ENCODE results near the gene GSDMA. TPM values are rescaled to one million over a fixed set of nuclear protein-coding genes. Genes with fewer than 3 reads are reported as not detected.

Gene GSDMA
- total RNA-seq, 1 experiment from 2014 or later = 0.55 TPM

- Histone ChIP-seq H3K36me3 (ENCODE audit: low read depth) (no peaks in the 10 kb centered on the region), H3K27me3 (ENCODE audit: insufficient read depth, low read depth) (no peaks in the 10 kb centered on the region), H4K20me1 (ENCODE audit: insufficient read depth) (no peaks in the 10 kb centered on the region), H3K79me2 (ENCODE audit: low read depth) (no peaks in the 10 kb centered on the region), H3K9me2 (ENCODE audit: insufficient read depth) (no peaks in the 10 kb centered on the region), H3F3A (ENCODE audit: insufficient read depth, low read depth) (peaks cover 4% of the 10 kb centered on the region; the same call in 1 of the 2 replicates), H3K27ac (no peak overlapping the region), H3K4me3 (no peak overlapping the region), H3K9me3 (ENCODE audit: insufficient read depth, low read depth) (no peaks in the 10 kb centered on the region), H2AFZ (no peak overlapping the region), H3K4me1 (replicated peaks; ENCODE audit: insufficient read depth) (no peaks in the 10 kb centered on the region), H3K4me2 (no peak overlapping the region)
- no peak for TF ChIP-seq EZH2 (IDR thresholded peaks at IDR 0.05; ENCODE audit: low read depth)
- TF ChIP-seq, protein P1, sequence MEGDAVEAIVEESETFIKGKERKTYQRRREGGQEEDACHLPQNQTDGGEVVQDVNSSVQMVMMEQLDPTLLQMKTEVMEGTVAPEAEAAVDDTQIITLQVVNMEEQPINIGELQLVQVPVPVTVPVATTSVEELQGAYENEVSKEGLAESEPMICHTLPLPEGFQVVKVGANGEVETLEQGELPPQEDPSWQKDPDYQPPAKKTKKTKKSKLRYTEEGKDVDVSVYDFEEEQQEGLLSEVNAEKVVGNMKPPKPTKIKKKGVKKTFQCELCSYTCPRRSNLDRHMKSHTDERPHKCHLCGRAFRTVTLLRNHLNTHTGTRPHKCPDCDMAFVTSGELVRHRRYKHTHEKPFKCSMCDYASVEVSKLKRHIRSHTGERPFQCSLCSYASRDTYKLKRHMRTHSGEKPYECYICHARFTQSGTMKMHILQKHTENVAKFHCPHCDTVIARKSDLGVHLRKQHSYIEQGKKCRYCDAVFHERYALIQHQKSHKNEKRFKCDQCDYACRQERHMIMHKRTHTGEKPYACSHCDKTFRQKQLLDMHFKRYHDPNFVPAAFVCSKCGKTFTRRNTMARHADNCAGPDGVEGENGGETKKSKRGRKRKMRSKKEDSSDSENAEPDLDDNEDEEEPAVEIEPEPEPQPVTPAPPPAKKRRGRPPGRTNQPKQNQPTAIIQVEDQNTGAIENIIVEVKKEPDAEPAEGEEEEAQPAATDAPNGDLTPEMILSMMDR (conservative IDR thresholded peaks at IDR 0.05) = no peak
- intact Hi-C loops (cut with micrococcal nuclease; ENCODE audit: unreplicated experiment) = no loop called here
- CTCF ChIA-PET = no interaction called here
- DNase-seq = no peak
- BruUV-seq (replicated peaks) = no TSS peak
- POLR2A ChIA-PET (ENCODE audit: unreplicated experiment) = no interaction called here
These were observed 26.9 kb upstream of the GSDMA start for GRCh38 chr17:39935909-39936308.

DNA sequence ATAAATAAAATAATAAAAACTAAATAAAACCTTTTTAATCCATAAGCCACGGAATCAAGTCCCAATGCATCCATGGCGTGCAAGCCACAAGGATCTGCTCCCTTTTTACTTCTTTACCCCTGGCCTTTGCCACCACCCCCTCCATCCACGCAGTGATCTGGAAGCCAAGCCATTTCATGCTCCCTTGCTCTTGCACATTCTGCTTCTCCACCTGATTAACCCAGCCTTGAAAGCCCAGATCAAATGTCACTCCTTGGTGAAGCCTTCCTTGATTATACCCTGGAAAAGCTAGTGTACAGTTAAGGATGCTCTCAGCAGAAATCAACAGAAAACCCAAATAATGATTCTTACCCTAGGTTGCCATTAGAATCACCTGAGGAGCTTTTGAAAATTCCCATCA, 25.4 kb upstream of the GSDMA start:
- POLR2A ChIA-PET (ENCODE audit: unreplicated experiment) = no interaction called here
- CTCF ChIA-PET = no interaction called here
- H3K4me2 ChIP-seq = no peak overlapping the region
- H3F3A ChIP-seq (ENCODE audit: insufficient read depth, low read depth) = peaks cover 4% of the 10 kb centered on the region; the same call in 1 of the 2 replicates
- no peaks in the 10 kb centered on the region for H3K9me2 ChIP-seq (ENCODE audit: insufficient read depth)
- H2AFZ ChIP-seq = no peak overlapping the region
- DNase-seq = no peak
- no peaks in the 10 kb centered on the region for H3K79me2 ChIP-seq (ENCODE audit: low read depth)
- H3K36me3 ChIP-seq (ENCODE audit: low read depth) = no peaks in the 10 kb centered on the region
- intact Hi-C loops (cut with micrococcal nuclease; ENCODE audit: unreplicated experiment) = no loop called here
- H3K4me3 ChIP-seq = no peak overlapping the region
- H3K27me3 ChIP-seq (ENCODE audit: insufficient read depth, low read depth) = no peaks in the 10 kb centered on the region
- H3K4me1 ChIP-seq (replicated peaks; ENCODE audit: insufficient read depth) = no peaks in the 10 kb centered on the region
- no peak overlapping the region for H3K27ac ChIP-seq
- no TSS peak for BruUV-seq (replicated peaks)
- TF ChIP-seq, protein P1 (conservative IDR thresholded peaks at IDR 0.05) = no peak
- TF ChIP-seq EZH2 (IDR thresholded peaks at IDR 0.05; ENCODE audit: low read depth) = no peak
- no peaks in the 10 kb centered on the region for H3K9me3 ChIP-seq (ENCODE audit: insufficient read depth, low read depth)
- no peaks in the 10 kb centered on the region for H4K20me1 ChIP-seq (ENCODE audit: insufficient read depth)

DNA sequence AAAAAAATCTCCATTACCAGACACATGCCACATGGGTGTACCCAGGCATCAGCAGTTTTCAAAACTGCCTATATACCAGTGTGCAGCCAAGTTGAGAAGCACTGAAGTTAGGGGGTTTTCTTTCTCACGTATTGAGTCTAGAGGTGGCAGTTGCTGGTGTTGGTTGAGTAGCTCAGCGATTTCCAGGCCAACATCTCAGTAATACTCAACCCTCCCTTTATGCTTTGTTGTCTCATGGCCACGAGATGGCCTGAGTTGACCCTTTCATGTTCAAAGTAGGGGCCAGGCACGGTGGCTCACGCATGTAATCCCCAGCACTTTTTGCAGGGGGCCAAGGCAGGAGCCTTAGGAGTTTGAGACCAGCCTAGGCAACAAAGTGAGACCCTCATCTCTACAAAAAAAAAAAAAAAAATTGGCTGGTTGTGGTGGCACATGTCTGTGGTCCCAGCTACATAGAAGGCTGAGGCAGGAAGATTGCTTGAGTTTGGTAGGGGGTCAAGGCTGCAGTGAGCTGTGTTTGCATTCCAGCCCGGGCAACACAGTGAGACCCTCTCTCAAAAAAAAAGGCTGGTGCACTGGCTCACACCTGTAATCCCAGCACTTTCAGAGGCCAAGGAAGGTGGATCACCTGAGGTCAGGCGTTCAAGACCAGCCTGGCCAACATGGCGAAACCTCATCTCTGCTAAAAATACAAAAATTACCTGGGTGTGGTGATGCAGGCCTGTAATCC, 24.5 kb upstream of the GSDMA start:
- Histone ChIP-seq H3K4me1 (replicated peaks; ENCODE audit: insufficient read depth) (no peaks in the 10 kb centered on the region), H3K9me3 (ENCODE audit: insufficient read depth, low read depth) (no peaks in the 10 kb centered on the region), H3K4me3 (no peak overlapping the region), H2AFZ (no peak overlapping the region), H3K79me2 (ENCODE audit: low read depth) (no peaks in the 10 kb centered on the region), H3K4me2 (no peak overlapping the region), H3K27ac (no peak overlapping the region), H3K27me3 (ENCODE audit: insufficient read depth, low read depth) (no peaks in the 10 kb centered on the region), H3K9me2 (ENCODE audit: insufficient read depth) (no peaks in the 10 kb centered on the region), H3K36me3 (ENCODE audit: low read depth) (no peaks in the 10 kb centered on the region), H3F3A (ENCODE audit: insufficient read depth, low read depth) (peaks cover 4% of the 10 kb centered on the region; the same call in 1 of the 2 replicates), H4K20me1 (ENCODE audit: insufficient read depth) (no peaks in the 10 kb centered on the region)
- intact Hi-C loops (cut with micrococcal nuclease; ENCODE audit: unreplicated experiment) = no loop called here
- POLR2A ChIA-PET (ENCODE audit: unreplicated experiment) = no interaction called here
- CTCF ChIA-PET = no interaction called here
- no peak for DNase-seq
- TF ChIP-seq EZH2 (IDR thresholded peaks at IDR 0.05; ENCODE audit: low read depth) = no peak
- TF ChIP-seq, protein P1 (conservative IDR thresholded peaks at IDR 0.05) = no peak
- no TSS peak for BruUV-seq (replicated peaks)

All from PC-9 (cell line).